IPS-NIHi11 (cell line): ENCODE results near the gene CDH11.

Source experiments
- DNase-seq: peaks from one replicate; pipeline ENCODE4 v3.0.0; 2012; ENCODE audit warnings: mixed read lengths, low spot score

CDH11 gene

GRCh38 chr16:65024767-65025178, 97.1 kb downstream of the CDH11 start:
- no peak for DNase-seq

- DNase-seq = no peak
Observed at GRCh38 chr16:65023802-65024201, 98.1 kb downstream of the CDH11 start.

- no peak for DNase-seq
Observed at GRCh38 chr16:65021852-65022595, 99.8 kb downstream of the CDH11 start.

GRCh38 chr16:65016754-65017153, 105.1 kb downstream of the CDH11 start:
- DNase-seq = no peak

GRCh38 chr16:65015599-65015998, 106.3 kb downstream of the CDH11 start:
- no peak for DNase-seq

- DNase-seq = no peak
Observed at GRCh38 chr16:65012357-65012756, 109.5 kb downstream of the CDH11 start.

- DNase-seq = no peak
Observed at GRCh38 chr16:65010125-65010524, 111.7 kb downstream of the CDH11 start.

GRCh38 chr16:65005696-65006095, 116.2 kb downstream of the CDH11 start:
- no peak for DNase-seq

GRCh38 chr16:65004570-65004969, 117.3 kb downstream of the CDH11 start:
- no peak for DNase-seq

GRCh38 chr16:65003621-65004020, 118.2 kb downstream of the CDH11 start:
- no peak for DNase-seq

- no peak for DNase-seq
Observed at GRCh38 chr16:65002265-65002664, 119.6 kb downstream of the CDH11 start.

- DNase-seq = no peak
Observed at GRCh38 chr16:65000654-65001053, 121.2 kb downstream of the CDH11 start.

GRCh38 chr16:64997751-64998150, 124.1 kb downstream of the CDH11 start:
- DNase-seq = no peak

GRCh38 chr16:64997121-64997520, 124.7 kb downstream of the CDH11 start:
- DNase-seq = no peak

GRCh38 chr16:64996641-64997040, 125.2 kb downstream of the CDH11 start:
- DNase-seq = no peak

GRCh38 chr16:64993464-64993863, 128.4 kb downstream of the CDH11 start:
- no peak for DNase-seq

GRCh38 chr16:64991001-64991400, 130.9 kb downstream of the CDH11 start:
- no peak for DNase-seq

- no peak for DNase-seq
Observed at GRCh38 chr16:64990101-64990500, 131.8 kb downstream of the CDH11 start.

- DNase-seq = no peak
Observed at GRCh38 chr16:64989050-64989449, 132.8 kb downstream of the CDH11 start.

GRCh38 chr16:64983963-64984362, 137.9 kb downstream of the CDH11 start:
- DNase-seq = peak; percentile 71

GRCh38 chr16:64983231-64983630, 138.6 kb downstream of the CDH11 start:
- no peak for DNase-seq

GRCh38 chr16:64982581-64982980, 139.3 kb downstream of the CDH11 start:
- no peak for DNase-seq

GRCh38 chr16:64981568-64982281, 140.1 kb downstream of the CDH11 start:
- DNase-seq = no peak
